ENCODE data around the gene UTP25.
A peak's percentile ranks its signal among the peaks of the same experiment; 100 is the strongest.

The UTP25 gene

GRCh38 chr1:209822706-209823105 is 5.1 kb upstream of the UTP25 start:
- Mint-ChIP-seq H3K27ac (no peak overlapping the region), H3K4me3 (peak overlapping the region; percentile 0 to 40), H3K27me3 (peaks cover 37% of the 10 kb centered on the region), H3K4me1 (peaks cover 28% of the 10 kb centered on the region), H3K9me3 (no peaks in the 10 kb centered on the region)
- no peak for DNase-seq
- ATAC-seq: no peak

GRCh38 chr1:209823143-209824041 is 4.4 kb upstream of the UTP25 start:
- Mint-ChIP-seq H3K27ac (no peak overlapping the region), H3K4me1 (peaks cover 32% of the 10 kb centered on the region), H3K4me3 (peak overlapping the region; percentile 0 to 40), H3K9me3 (no peaks in the 10 kb centered on the region), H3K27me3 (peaks cover 32% of the 10 kb centered on the region)
- ATAC-seq (peak; percentile 56), DNase-seq (peak; percentile 19 to 25)

- Mint-ChIP-seq H3K4me3 (no peak overlapping the region), H3K27ac (no peak overlapping the region), H3K4me1 (peaks cover 56% of the 10 kb centered on the region), H3K27me3 (peaks cover 20% of the 10 kb centered on the region), H3K9me3 (no peaks in the 10 kb centered on the region)
- DNase-seq (no peak), ATAC-seq (no peak)
These were observed 2.0 kb upstream of the UTP25 start for GRCh38 chr1:209825591-209826434.

- no peaks in the 10 kb centered on the region for H3K27me3 Mint-ChIP-seq
- ATAC-seq (no peak), DNase-seq (no peak)
- peaks cover 62% of the 10 kb centered on the region for H3K4me1 Mint-ChIP-seq
- peak overlapping the region; percentile 77 to 87 for H3K4me3 Mint-ChIP-seq
- H3K27ac Mint-ChIP-seq: peak overlapping the region; percentile 53 to 78
- no peaks in the 10 kb centered on the region for H3K9me3 Mint-ChIP-seq
These were observed 1.9 kb downstream of the UTP25 start for GRCh38 chr1:209829716-209830115.

- no peaks in the 10 kb centered on the region for H3K27me3 Mint-ChIP-seq
- ATAC-seq (no peak), DNase-seq (no peak)
- peaks cover 72% of the 10 kb centered on the region for H3K4me1 Mint-ChIP-seq
- H3K27ac Mint-ChIP-seq: no peak overlapping the region
- peak overlapping the region in 1 of 2 donors; percentile 7 for H3K4me3 Mint-ChIP-seq
- H3K9me3 Mint-ChIP-seq: no peaks in the 10 kb centered on the region
These were observed 3.0 kb downstream of the UTP25 start for GRCh38 chr1:209830722-209831121.

- Mint-ChIP-seq H3K4me3 (no peak overlapping the region), H3K27ac (no peak overlapping the region), H3K27me3 (no peaks in the 10 kb centered on the region), H3K4me1 (peaks cover 78% of the 10 kb centered on the region), H3K9me3 (no peaks in the 10 kb centered on the region)
- DNase-seq: no peak
- ATAC-seq: no peak
These were observed 3.8 kb downstream of the UTP25 start for GRCh38 chr1:209831615-209832014.

- peak; percentile 70 for ATAC-seq
These were observed 8.1 kb downstream of the UTP25 start for GRCh38 chr1:209835782-209836298.

GRCh38 chr1:209837671-209838070 is 9.9 kb downstream of the UTP25 start:
- H3K9me3 Mint-ChIP-seq: no peaks in the 10 kb centered on the region
- no peak overlapping the region for H3K27ac Mint-ChIP-seq
- no peaks in the 10 kb centered on the region for H3K27me3 Mint-ChIP-seq
- H3K4me3 Mint-ChIP-seq: no peak overlapping the region
- no peak for ATAC-seq
- peaks cover 78% of the 10 kb centered on the region for H3K4me1 Mint-ChIP-seq
- DNase-seq: no peak

More at GRCh38 chr1:209835782-209836298, 8.1 kb downstream of the UTP25 start:
- Mint-ChIP-seq H3K9me3 (no peaks in the 10 kb centered on the region), H3K4me1 (peaks cover 75% of the 10 kb centered on the region), H3K27ac (peak overlapping the region; percentile 37 to 59), H3K4me3 (no peak overlapping the region), H3K27me3 (no peaks in the 10 kb centered on the region)
- no peak for DNase-seq

GRCh38 chr1:209838537-209838936 is 10.8 kb downstream of the UTP25 start:
- Mint-ChIP-seq H3K9me3 (no peaks in the 10 kb centered on the region), H3K27ac (no peak overlapping the region), H3K27me3 (no peaks in the 10 kb centered on the region), H3K4me1 (peaks cover 73% of the 10 kb centered on the region), H3K4me3 (no peak overlapping the region)
- no peak for ATAC-seq
- no peak for DNase-seq

- no peak for DNase-seq
- Mint-ChIP-seq H3K4me3 (peak overlapping the region; percentile 16 to 41), H3K27ac (peak overlapping the region; percentile 7 to 81), H3K27me3 (no peaks in the 10 kb centered on the region), H3K9me3 (no peaks in the 10 kb centered on the region), H3K4me1 (peaks cover 58% of the 10 kb centered on the region)
- peak; percentile 56 for ATAC-seq
These were observed 12.2 kb downstream of the UTP25 start for GRCh38 chr1:209839875-209840546.

GRCh38 chr1:209840611-209841010 is 12.8 kb downstream of the UTP25 start:
- no peak for ATAC-seq
- no peaks in the 10 kb centered on the region for H3K27me3 Mint-ChIP-seq
- H3K4me1 Mint-ChIP-seq: peaks cover 52% of the 10 kb centered on the region
- no peaks in the 10 kb centered on the region for H3K9me3 Mint-ChIP-seq
- peak overlapping the region in 1 of 2 donors; percentile 81 for H3K27ac Mint-ChIP-seq
- no peak for DNase-seq
- peak overlapping the region in 1 of 2 donors; percentile 40 for H3K4me3 Mint-ChIP-seq

GRCh38 chr1:209844695-209845407 is 17.1 kb downstream of the UTP25 start:
- H3K9me3 Mint-ChIP-seq: no peaks in the 10 kb centered on the region
- H3K4me3 Mint-ChIP-seq: no peak overlapping the region
- H3K27ac Mint-ChIP-seq: no peak overlapping the region
- DNase-seq (no peak), ATAC-seq (no peak)
- no peaks in the 10 kb centered on the region for H3K27me3 Mint-ChIP-seq
- peaks cover 23% of the 10 kb centered on the region for H3K4me1 Mint-ChIP-seq

GRCh38 chr1:209845408-209845725 is 17.6 kb downstream of the UTP25 start:
- DNase-seq: no peak
- no peak for ATAC-seq
- H3K27me3 Mint-ChIP-seq: no peaks in the 10 kb centered on the region
- H3K9me3 Mint-ChIP-seq: no peaks in the 10 kb centered on the region
- H3K4me3 Mint-ChIP-seq: no peak overlapping the region
- peaks cover 23% of the 10 kb centered on the region for H3K4me1 Mint-ChIP-seq
- H3K27ac Mint-ChIP-seq: no peak overlapping the region

GRCh38 chr1:209849388-209849787 is 21.6 kb downstream of the UTP25 start:
- no peaks in the 10 kb centered on the region for H3K27me3 Mint-ChIP-seq
- no peaks in the 10 kb centered on the region for H3K9me3 Mint-ChIP-seq
- H3K4me3 Mint-ChIP-seq: no peak overlapping the region
- DNase-seq: no peak
- peaks cover 17% of the 10 kb centered on the region for H3K4me1 Mint-ChIP-seq
- no peak overlapping the region for H3K27ac Mint-ChIP-seq
- no peak for ATAC-seq
